Stomach smooth muscle (tissue), 2 donors: ENCODE results near the gene EOLA1.
"Not testable (repeated sequence)": the region's sequence is repeated elsewhere in the genome, so short reads cannot be mapped to it uniquely, and the experiment has no call there.

Experiments used
- H3K27ac ChIP-seq: one replicate; pipeline ENCODE4 v1.7.0; 2013; ENCODE audit warnings: mild to moderate bottlenecking, low read length, inconsistent platforms
- H3K27me3 ChIP-seq, 2 donors: one replicate each; pipeline ENCODE4 v1.7.0; 2013; ENCODE audit warnings: low read length in 2 of 2; ENCODE audit not compliant: insufficient read depth in 2 of 2, control insufficient read depth in 1 of 2
- H3K36me3 ChIP-seq, 2 donors: one replicate each; pipeline ENCODE4 v1.7.0; 2013; ENCODE audit warnings: low read length in 2 of 2; ENCODE audit not compliant: control insufficient read depth in 2 of 2, insufficient read depth in 2 of 2
- H3K4me1 ChIP-seq: one replicate; pipeline ENCODE4 v1.7.0; 2013; ENCODE audit warnings: low read length; ENCODE audit not compliant: control insufficient read depth, insufficient read depth
- H3K4me3 ChIP-seq, 2 donors: one replicate each; pipeline ENCODE4 v1.7.0; 2013; ENCODE audit warnings: low read length in 2 of 2
- H3K9ac ChIP-seq, 2 donors: one replicate each; pipeline ENCODE4 v1.7.0; 2013; ENCODE audit warnings: low read length in 2 of 2, mild to moderate bottlenecking in 1 of 2
- H3K9me3 ChIP-seq, 2 donors: one replicate each; pipeline ENCODE4 v1.7.0; 2013; ENCODE audit warnings: low read length in 2 of 2; ENCODE audit not compliant: control insufficient read depth in 2 of 2
- donor health status: healthy.
- donor health status: Pancreatic carcinoma.

The EOLA1 gene

GRCh38 chrX:149546962-149547361 lies 6.2 kb downstream of the EOLA1 start:
- not testable (repeated sequence) for H3K4me1 ChIP-seq, H3K27me3 ChIP-seq, H3K4me3 ChIP-seq, H3K36me3 ChIP-seq, H3K9me3 ChIP-seq, H3K9ac ChIP-seq, H3K27ac ChIP-seq

GRCh38 chrX:149547782-149548181 lies 7.0 kb downstream of the EOLA1 start:
- H3K27ac ChIP-seq, H3K27me3 ChIP-seq, H3K4me3 ChIP-seq, H3K4me1 ChIP-seq, H3K36me3 ChIP-seq, H3K9me3 ChIP-seq, H3K9ac ChIP-seq: not testable (repeated sequence)

GRCh38 chrX:149549701-149550100 lies 8.9 kb downstream of the EOLA1 start, which contains the start of gene HSFX3:
HSFX3 (minus strand) TSS chrX:149549924; CDS start chrX:149549852, 72 bp downstream.
- not testable (repeated sequence) for H3K9ac ChIP-seq, H3K4me3 ChIP-seq, H3K9me3 ChIP-seq, H3K4me1 ChIP-seq, H3K36me3 ChIP-seq, H3K27ac ChIP-seq, H3K27me3 ChIP-seq

- not testable (repeated sequence) for H3K9me3 ChIP-seq, H3K4me1 ChIP-seq, H3K4me3 ChIP-seq, H3K27ac ChIP-seq, H3K9ac ChIP-seq, H3K36me3 ChIP-seq, H3K27me3 ChIP-seq
Measured at GRCh38 chrX:149550454-149550853, 9.6 kb downstream of the EOLA1 start.

GRCh38 chrX:149551245-149551938 lies 10.6 kb downstream of the EOLA1 start:
- H3K9ac ChIP-seq, H3K4me1 ChIP-seq, H3K4me3 ChIP-seq, H3K27me3 ChIP-seq, H3K9me3 ChIP-seq, H3K36me3 ChIP-seq, H3K27ac ChIP-seq: not testable (repeated sequence)

- not testable (repeated sequence) for H3K4me3 ChIP-seq, H3K9ac ChIP-seq, H3K27ac ChIP-seq, H3K36me3 ChIP-seq, H3K9me3 ChIP-seq, H3K4me1 ChIP-seq, H3K27me3 ChIP-seq
Measured at GRCh38 chrX:149551939-149552248, 11.1 kb downstream of the EOLA1 start.

GRCh38 chrX:149555251-149555650 lies 14.4 kb downstream of the EOLA1 start:
- not testable (repeated sequence) for H3K27ac ChIP-seq, H3K4me1 ChIP-seq, H3K9me3 ChIP-seq, H3K4me3 ChIP-seq, H3K9ac ChIP-seq, H3K27me3 ChIP-seq, H3K36me3 ChIP-seq

- no peaks in the 10 kb centered on the region for H3K9me3 ChIP-seq
- H3K4me1 ChIP-seq: no peaks in the 10 kb centered on the region
- no peaks in the 10 kb centered on the region for H3K27me3 ChIP-seq
- no peaks in the 10 kb centered on the region for H3K36me3 ChIP-seq
- no peak overlapping the region for H3K9ac ChIP-seq
- no peak overlapping the region for H3K27ac ChIP-seq
- H3K4me3 ChIP-seq: no peak overlapping the region
Measured at GRCh38 chrX:149563359-149563758, 22.5 kb downstream of the EOLA1 start.

GRCh38 chrX:149567621-149568417 lies 27.0 kb downstream of the EOLA1 start:
- H3K4me1 ChIP-seq: peaks cover 5% of the 10 kb centered on the region
- H3K9me3 ChIP-seq: no peaks in the 10 kb centered on the region
- H3K4me3 ChIP-seq: no peak overlapping the region
- no peak overlapping the region for H3K9ac ChIP-seq
- H3K27me3 ChIP-seq: no peaks in the 10 kb centered on the region
- no peaks in the 10 kb centered on the region for H3K36me3 ChIP-seq
- no peak overlapping the region for H3K27ac ChIP-seq

- no peak overlapping the region for H3K4me3 ChIP-seq
- H3K36me3 ChIP-seq: no peaks in the 10 kb centered on the region
- H3K9ac ChIP-seq: no peak overlapping the region
- peaks cover 5% of the 10 kb centered on the region for H3K4me1 ChIP-seq
- no peaks in the 10 kb centered on the region for H3K27me3 ChIP-seq
- H3K9me3 ChIP-seq: no peaks in the 10 kb centered on the region
- no peak overlapping the region for H3K27ac ChIP-seq
Measured at GRCh38 chrX:149568701-149569296, 28.0 kb downstream of the EOLA1 start.

- Histone ChIP-seq H3K4me3 (no peak overlapping the region), H3K9me3 (no peaks in the 10 kb centered on the region), H3K27ac (no peak overlapping the region), H3K4me1 (peaks cover 5% of the 10 kb centered on the region), H3K9ac (no peak overlapping the region), H3K36me3 (no peaks in the 10 kb centered on the region), H3K27me3 (no peaks in the 10 kb centered on the region)
Measured at GRCh38 chrX:149569770-149570169, 29.0 kb downstream of the EOLA1 start.
